Fibroblast of skin of left biceps (primary cell): ENCODE data around the gene CYB561D1.

Experiments used
- DNase-seq, 2 experiments: peaks; one replicate each; pipeline ENCODE4 v3.0.0-alpha.2; 2013; ENCODE audit warnings: low read depth in 2 of 2

CYB561D1 gene

GRCh38 chr1:109548321-109549267, 54.7 kb downstream of the CYB561D1 start, which contains the start of gene GNAI3:
Gene GNAI3, plus strand, starts transcription at chr1:109548615. Its CDS starts 106 bp downstream, at chr1:109548721.
- peak; percentile 80 to 82 for DNase-seq
